Suprapubic skin (tissue), 4 donors: ENCODE measurements around the gene CDH4.

ENCODE experiments used
- POLR2A ChIP-seq, 2 donors: fragments of 450-650 bp; IDR thresholded peaks; one replicate each; pipeline ENCODE4 v1.6.1; 2017; ENCODE audit warnings: antibody characterized with exemption in 2 of 2, mild to moderate bottlenecking in 2 of 2, moderate library complexity in 2 of 2
- POLR2AphosphoS5 ChIP-seq, 3 donors: sonication (generic); formaldehyde crosslinking; IDR thresholded peaks; one replicate each; pipeline ENCODE4 v1.6.1; 2017; ENCODE audit warnings: antibody characterized with exemption in 3 of 3
- TF ChIP-seq, protein P1 (sequence below), 2 donors: fragments of 200-600 bp in 1 of 2; fragments of 450-650 bp in 1 of 2; sonication (generic) in 1 of 2; IDR thresholded peaks; one replicate each; pipeline ENCODE4 v1.5.1; 2016 to 2019; ENCODE audit warnings: antibody characterized with exemption in 2 of 2, mild to moderate bottlenecking in 1 of 2, moderate library complexity in 1 of 2

DNA sequence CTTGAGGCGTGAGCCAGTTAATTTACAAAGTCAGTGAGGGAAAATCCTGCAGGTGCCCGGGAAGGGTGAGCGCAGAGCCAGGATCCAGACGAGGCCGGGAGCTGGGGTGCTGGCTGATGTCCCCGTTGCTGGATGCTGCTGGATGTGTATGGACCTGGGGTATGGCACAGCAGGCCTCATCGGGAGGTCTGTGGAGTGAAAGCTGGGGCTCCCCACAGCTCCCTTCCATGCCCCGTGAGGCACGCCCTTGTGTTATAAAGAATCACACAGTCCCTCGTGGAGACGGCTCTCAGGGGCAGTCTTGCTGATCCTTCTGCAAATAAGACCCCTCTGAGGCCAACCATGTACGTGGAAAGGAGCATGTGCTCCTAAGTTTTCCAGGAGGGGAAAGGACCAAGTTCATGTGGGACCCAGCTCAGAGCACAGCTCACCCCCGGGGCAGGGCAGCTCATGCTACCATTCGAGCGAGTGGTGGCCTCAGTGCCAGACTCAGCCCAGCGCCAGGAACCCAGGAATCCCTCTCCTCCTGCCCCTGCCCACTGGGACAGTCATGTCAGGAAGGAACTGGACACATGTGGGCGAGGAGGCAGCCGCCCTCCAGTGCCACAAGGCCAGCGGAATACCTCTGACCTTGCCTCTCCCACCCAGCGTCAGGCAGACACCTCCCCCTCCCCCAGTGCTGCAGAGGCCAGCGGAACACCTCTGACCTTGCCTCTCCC is 97.5 kb downstream of the CDH4 start:
- no peak for TF ChIP-seq POLR2A (IDR thresholded peaks at IDR 0.05)
- no peak for TF ChIP-seq POLR2AphosphoS5 (IDR thresholded peaks at IDR 0.05)
- TF ChIP-seq, protein P1, sequence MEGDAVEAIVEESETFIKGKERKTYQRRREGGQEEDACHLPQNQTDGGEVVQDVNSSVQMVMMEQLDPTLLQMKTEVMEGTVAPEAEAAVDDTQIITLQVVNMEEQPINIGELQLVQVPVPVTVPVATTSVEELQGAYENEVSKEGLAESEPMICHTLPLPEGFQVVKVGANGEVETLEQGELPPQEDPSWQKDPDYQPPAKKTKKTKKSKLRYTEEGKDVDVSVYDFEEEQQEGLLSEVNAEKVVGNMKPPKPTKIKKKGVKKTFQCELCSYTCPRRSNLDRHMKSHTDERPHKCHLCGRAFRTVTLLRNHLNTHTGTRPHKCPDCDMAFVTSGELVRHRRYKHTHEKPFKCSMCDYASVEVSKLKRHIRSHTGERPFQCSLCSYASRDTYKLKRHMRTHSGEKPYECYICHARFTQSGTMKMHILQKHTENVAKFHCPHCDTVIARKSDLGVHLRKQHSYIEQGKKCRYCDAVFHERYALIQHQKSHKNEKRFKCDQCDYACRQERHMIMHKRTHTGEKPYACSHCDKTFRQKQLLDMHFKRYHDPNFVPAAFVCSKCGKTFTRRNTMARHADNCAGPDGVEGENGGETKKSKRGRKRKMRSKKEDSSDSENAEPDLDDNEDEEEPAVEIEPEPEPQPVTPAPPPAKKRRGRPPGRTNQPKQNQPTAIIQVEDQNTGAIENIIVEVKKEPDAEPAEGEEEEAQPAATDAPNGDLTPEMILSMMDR (IDR thresholded peaks at IDR 0.05), result no peak
